ENCODE measurements around the gene TMEM266. TPM values are rescaled to one million over a fixed set of nuclear protein-coding genes. Genes with fewer than 3 reads are reported as not detected.
A peak's percentile ranks its signal among the peaks of the same experiment; 100 is the strongest.
"Not testable (repeated sequence)": the region's sequence is repeated elsewhere in the genome, so short reads cannot be mapped to it uniquely, and the experiment has no call there.

Gene TMEM266
- under 1 TPM in 2 of 4 donors, not detected in 2; 0.17 to 0.40 TPM for total RNA-seq

- Histone ChIP-seq H3K4me3 (peak within 1 kb of the TSS; percentile 63 to 71 (median 64)), H3K27me3 (peaks cover 0 to 53% (median 10%) of the 10 kb centered on the region in 4 donors), H3K36me3 (no peaks in the 10 kb centered on the region), H3K9me3 (no peaks in the 10 kb centered on the region), H3K27ac (replicated peaks in 1 of 4) (no peak within 1 kb of the TSS), H3K4me1 (peaks cover 0 to 28% (median 26%) of the 10 kb centered on the region in 4 donors)
- no peak for TF ChIP-seq POLR2AphosphoS5 (IDR thresholded peaks at IDR 0.05)
- TF ChIP-seq POLR2A (IDR thresholded peaks at IDR 0.05; ENCODE audit: low read depth), result no peak
- no peak for TF ChIP-seq EP300 (IDR thresholded peaks at IDR 0.05)
- no peak for TF ChIP-seq CTCF (IDR thresholded peaks at IDR 0.05)
- intact Hi-C loops (cut with DNase I), result no loop called here
- WGBS, result 2% methylated on average over 43 of the region's 107 CpGs
- no peak for DNase-seq (ENCODE audit: extremely low spot score)
Observed at GRCh38 chr15:76059320-76060117, at the start of gene TMEM266. TMEM266 (plus strand) TSS chr15:76059985; CDS start chr15:76134264, 74,279 bp downstream.

GRCh38 chr15:76010613-76011012 lies 49.2 kb upstream of the TMEM266 start:
- 86% methylated on average over 2 of the region's 2 CpGs for WGBS
- Histone ChIP-seq H3K4me1 (peaks cover 0 to 8% (median 2%) of the 10 kb centered on the region in 4 donors), H3K4me3 (no peak overlapping the region), H3K9me3 (no peaks in the 10 kb centered on the region), H3K36me3 (no peaks in the 10 kb centered on the region), H3K27ac (replicated peaks in 1 of 4) (no peak overlapping the region), H3K27me3 (no peaks in the 10 kb centered on the region)
- intact Hi-C loops (cut with DNase I), result no loop called here
- no peak for DNase-seq (ENCODE audit: extremely low spot score)
- no peak for TF ChIP-seq POLR2A (IDR thresholded peaks at IDR 0.05; ENCODE audit: low read depth)
- no peak for TF ChIP-seq CTCF (IDR thresholded peaks at IDR 0.05)
- TF ChIP-seq EP300 (IDR thresholded peaks at IDR 0.05), result no peak
- no peak for TF ChIP-seq POLR2AphosphoS5 (IDR thresholded peaks at IDR 0.05)

- Histone ChIP-seq H3K36me3 (no peaks in the 10 kb centered on the region), H3K4me1 (peaks cover 0 to 8% (median 2%) of the 10 kb centered on the region in 4 donors), H3K27ac (replicated peaks in 1 of 4) (no peak within 1 kb of the TSS), H3K9me3 (no peaks in the 10 kb centered on the region), H3K4me3 (no peak within 1 kb of the TSS), H3K27me3 (no peaks in the 10 kb centered on the region)
- intact Hi-C loops (cut with DNase I), result no loop called here
- 22% methylated on average over 13 of the region's 13 CpGs for WGBS
- no peak for TF ChIP-seq POLR2A (IDR thresholded peaks at IDR 0.05; ENCODE audit: low read depth)
- no peak for TF ChIP-seq EP300 (IDR thresholded peaks at IDR 0.05)
- no peak for TF ChIP-seq POLR2AphosphoS5 (IDR thresholded peaks at IDR 0.05)
- no peak for TF ChIP-seq CTCF (IDR thresholded peaks at IDR 0.05)
- no peak for DNase-seq (ENCODE audit: extremely low spot score)
Observed at GRCh38 chr15:76011627-76012551, 47.9 kb upstream of the TMEM266 start, which contains the start of gene NRG4. NRG4 (minus strand) TSS chr15:76012424; CDS start chr15:76011230, 1,194 bp downstream.

GRCh38 chr15:76013470-76013869 lies 46.3 kb upstream of the TMEM266 start:
- H3K27ac ChIP-seq (replicated peaks in 1 of 4); H3K9me3 ChIP-seq; intact Hi-C loops (cut with DNase I); H3K4me1 ChIP-seq; H3K36me3 ChIP-seq; H3K27me3 ChIP-seq; H3K4me3 ChIP-seq; DNase-seq (ENCODE audit: extremely low spot score): not testable (repeated sequence)
- WGBS, result 94% methylated on average over 4 of the region's 4 CpGs
